Hematopoietic multipotent progenitor cell treated with erythropoietin and hydrocortisone succinate and interleukin-3 and kit ligand, for 4 days (in vitro differentiated cells): ENCODE measurements around the gene IL25.
A peak's percentile ranks its signal among the peaks of the same experiment; 100 is the strongest.

Experiments used
- DNase-seq: peaks from one replicate; pipeline ENCODE4 v3.0.0-alpha.2; 2015

The IL25 gene

GRCh38 chr14:23396781-23397407, 24.3 kb downstream of the IL25 start:
- no peak for DNase-seq

- no peak for DNase-seq
Observed at GRCh38 chr14:23398348-23398747, 25.7 kb downstream of the IL25 start.

GRCh38 chr14:23399136-23399535, 26.5 kb downstream of the IL25 start:
- DNase-seq, result no peak

GRCh38 chr14:23399591-23399990, 27.0 kb downstream of the IL25 start:
- DNase-seq, result no peak

- peak; percentile 40 for DNase-seq
Observed at GRCh38 chr14:23400496-23401149, 28.0 kb downstream of the IL25 start.

GRCh38 chr14:23401291-23401690, 28.7 kb downstream of the IL25 start:
- DNase-seq, result no peak

GRCh38 chr14:23402296-23403138, 29.9 kb downstream of the IL25 start:
- DNase-seq, result no peak

- no peak for DNase-seq
Observed at GRCh38 chr14:23403139-23403438, 30.5 kb downstream of the IL25 start.

GRCh38 chr14:23403908-23404307, 31.3 kb downstream of the IL25 start:
- DNase-seq, result no peak

- DNase-seq, result no peak
Observed at GRCh38 chr14:23404331-23404900, 31.8 kb downstream of the IL25 start.

GRCh38 chr14:23405096-23405495, 32.5 kb downstream of the IL25 start:
- no peak for DNase-seq

- DNase-seq, result no peak
Observed at GRCh38 chr14:23405516-23406025, 33.0 kb downstream of the IL25 start.

GRCh38 chr14:23406244-23406643, 33.6 kb downstream of the IL25 start:
- no peak for DNase-seq

GRCh38 chr14:23406725-23407355, 34.2 kb downstream of the IL25 start:
- no peak for DNase-seq

GRCh38 chr14:23407516-23408306, 35.1 kb downstream of the IL25 start, which contains the start of gene MYH6:
TSS of gene MYH6 (minus strand) at chr14:23408273. CDS start at chr14:23407223, 1,050 bp downstream.
- DNase-seq, result no peak

GRCh38 chr14:23408307-23408630, 35.7 kb downstream of the IL25 start:
- DNase-seq, result no peak

GRCh38 chr14:23409475-23409874, 36.9 kb downstream of the IL25 start:
- no peak for DNase-seq

GRCh38 chr14:23409966-23410635, 37.5 kb downstream of the IL25 start:
- no peak for DNase-seq

GRCh38 chr14:23411563-23412525, 39.2 kb downstream of the IL25 start:
- no peak for DNase-seq

GRCh38 chr14:23413681-23414080, 41.1 kb downstream of the IL25 start:
- DNase-seq, result no peak
